GM12878 (cell line): ENCODE data around the gene CHCHD6. TPM values are rescaled to one million over a fixed set of nuclear protein-coding genes. Genes with fewer than 3 reads are reported as not detected.

Experiments used
- ATAC-seq: fragments of 200-7000 bp; cut with Tn5 transposase; 3 replicates; pipeline ENCODE4 v1.9.1; 2020; ENCODE audit warnings: mild to moderate bottlenecking, moderate library complexity
- BruUV-seq: library from RNA; stranded (reverse); fragments of 400-500 nt; replicated peaks from 2 replicates; lab custom pipeline; 2021; lab: Mats Ljungman, UMichigan
- CTCF ChIA-PET: fragments of 300-600 bp; sonication (Branson Sonifier 250); formaldehyde crosslinking; extraction: SDS; loops from one replicate; lab custom pipeline; 2021; ENCODE audit warnings: inconsistent platforms; lab: Yijun Ruan, JAX
- POLR2A ChIA-PET: fragments of 350-600 bp; formaldehyde crosslinking; extraction: SDS; loops from one replicate; lab custom pipeline; 2021; ENCODE audit warnings: inconsistent platforms; lab: Charles Lee
- RAD21 ChIA-PET: fragments of 300-600 bp; sonication (Branson Sonifier 250); formaldehyde crosslinking; loops from one replicate; lab custom pipeline; 2023; ENCODE audit warnings: antibody characterized with exemption; ENCODE audit not compliant: unreplicated experiment; lab: Charles Lee
- SMC1A ChIA-PET: fragments of 300-600 bp; sonication (Branson Sonifier 250); formaldehyde crosslinking; loops from one replicate; lab custom pipeline; 2023; ENCODE audit not compliant: unreplicated experiment, uncharacterized antibody; lab: Charles Lee
- DNase-seq: peaks from one replicate; pipeline ENCODE4 v3.0.0-alpha.2; 2011; ENCODE audit warnings: low read depth, low spot score
- FAIRE-seq: peaks from 3 replicates; lab custom pipeline; 2011; peaks lifted over from hg19 to GRCh38; lab: Jason Lieb, UNC
- H2AFZ ChIP-seq: 2 replicates; pipeline ENCODE4 v1.6.0; 2011; ENCODE audit warnings: low read depth, low read length, control low read depth; ENCODE audit not compliant: control insufficient read depth
- H3K27ac ChIP-seq: 2 replicates; pipeline ENCODE4 v1.5.1; 2011; ENCODE audit warnings: control low read depth; ENCODE audit not compliant: control insufficient read depth, insufficient read depth
- H3K27me3 ChIP-seq, 2 experiments: replicated peaks in 1 of 2; 2 replicates each; pipeline versions ENCODE4 v1.6.0 to v1.6.1; 2011; ENCODE audit warnings: low read length in 1 of 2; ENCODE audit not compliant: control insufficient read depth in 2 of 2, insufficient read depth in 2 of 2
- H3K36me3 ChIP-seq, 2 experiments: 2 replicates each; pipeline ENCODE4 v1.5.1; 2011; ENCODE audit warnings: low read length in 1 of 2; ENCODE audit not compliant: control insufficient read depth in 2 of 2, insufficient read depth in 2 of 2
- H3K4me1 ChIP-seq: 2 replicates; pipeline ENCODE4 v1.6.1; 2011; ENCODE audit warnings: mild to moderate bottlenecking, low read length, moderate library complexity, mixed read lengths; ENCODE audit not compliant: control insufficient read depth, insufficient read depth
- H3K4me2 ChIP-seq: 2 replicates; pipeline ENCODE4 v1.6.0; 2011; ENCODE audit warnings: control low read depth; ENCODE audit not compliant: control insufficient read depth, insufficient read depth
- H3K4me3 ChIP-seq: fragments of 200-600 bp; sonication (generic); 2 replicates; pipeline ENCODE4 v1.5.1; 2016
- H3K79me2 ChIP-seq: 2 replicates; pipeline ENCODE4 v1.6.0; 2011; ENCODE audit warnings: low read length; ENCODE audit not compliant: control insufficient read depth, insufficient read depth
- H3K9ac ChIP-seq: 2 replicates; pipeline ENCODE4 v1.8.0; 2011; ENCODE audit warnings: low read length, control low read depth, mixed read lengths; ENCODE audit not compliant: control insufficient read depth, insufficient read depth
- H3K9me3 ChIP-seq: replicated peaks from 3 replicates; pipeline ENCODE4 v1.5.1; 2011; ENCODE audit warnings: mild to moderate bottlenecking, low read length; ENCODE audit not compliant: control insufficient read depth, insufficient read depth
- H4K20me1 ChIP-seq: 2 replicates; pipeline ENCODE4 v1.6.0; 2011; ENCODE audit not compliant: control insufficient read depth, insufficient read depth
- BHLHE40 ChIP-seq, 2 experiments: fragments of 450-650 bp in 1 of 2; IDR thresholded peaks; 2 replicates each; pipeline ENCODE4 v1.6.1; 2011 to 2017; ENCODE audit warnings: low read depth in 2 of 2, borderline replicate concordance in 1 of 2, improper control_type of control experiment in 1 of 2, low read length in 1 of 2, mild to moderate bottlenecking in 1 of 2
- CBX3 ChIP-seq: fragments of 200-600 bp; sonication (generic); IDR thresholded peaks from 2 replicates; pipeline ENCODE4 v1.6.1; 2016; ENCODE audit warnings: low read depth, borderline replicate concordance
- HCFC1 ChIP-seq: fragments of 150-350 bp; IDR thresholded peaks from 2 replicates; pipeline ENCODE4 v1.6.1; 2014; ENCODE audit warnings: low read length
- IRF4 ChIP-seq: IDR thresholded peaks from 2 replicates; pipeline ENCODE4 v1.6.1; 2011; ENCODE audit warnings: low read depth, low read length
- TAF1 ChIP-seq: IDR thresholded peaks from 2 replicates; pipeline ENCODE4 v1.6.1; 2011; ENCODE audit warnings: mild to moderate bottlenecking, low read depth, low read length, borderline replicate concordance
- ZBTB11 ChIP-seq: fragments of 450-650 bp; formaldehyde crosslinking; IDR thresholded peaks from 2 replicates; pipeline ENCODE4 v1.5.0; 2022; ENCODE audit warnings: mild to moderate bottlenecking, missing genetic modification characterization
- ZNF274 ChIP-seq: IDR thresholded peaks from one replicate; pipeline ENCODE4 v1.8.0; 2011; ENCODE audit not compliant: insufficient read length, insufficient read depth
- ZNF687 ChIP-seq: fragments of 450-650 bp; IDR thresholded peaks from 2 replicates; pipeline ENCODE4 v1.6.1; 2017; ENCODE audit warnings: mild to moderate bottlenecking, moderate library complexity
- WGBS: methylation state at CpG from one replicate; pipeline ENCODE4 v1.1.6; 2016; ENCODE audit warnings: low lambda C conversion rate; ENCODE audit not compliant: insufficient replicate concordance, insufficient coverage; ENCODE audit errors: missing lambda C conversion rate; 5-methylcytosine and 5-hydroxymethylcytosine counted together
- in situ Hi-C: fragments of 300-500 bp; cut with MboI; formaldehyde crosslinking; loops from 9 replicates; pipeline ENCODE4 v1.14.3; 2018; ENCODE audit warnings: mixed read lengths
- intact Hi-C: fragments of 100-400 bp; cut with micrococcal nuclease; formaldehyde crosslinking; loops from one replicate; pipeline ENCODE4 v1.14.2; 2022; ENCODE audit not compliant: unreplicated experiment
- polyA plus RNA-seq, 11 experiments: library from polyadenylated mRNA; depleted of rRNA in 4 of 11; unstranded in 6 of 11; stranded (reverse) in 5 of 11; fragments of >200 nt; fragmentation: Nextera tagmentation in 4 of 11; fragmentation: Illumina TruSeq in 1 of 11; extraction: Ambion mirVana in 4 of 11; extraction: Trizol in 1 of 11; gene quantifications; 1 replicate in 1 of 11; 2 replicates in 10 of 11; pipeline versions ENCODE4 v1.2.1 to v1.2.3, GENCODE V29; 2011 to 2016; ENCODE audit warnings: inconsistent platforms in 2 of 11, missing spikeins in 2 of 11, low read depth in 1 of 11
- total RNA-seq, 4 experiments: library from RNA; depleted of rRNA in 3 of 4; stranded (reverse); fragments of >200 nt in 3 of 4; fragmentation: Illumina TruSeq in 1 of 4; extraction: Trizol in 1 of 4; gene quantifications; 2 replicates each; pipeline versions ENCODE4 v1.2.1 to v1.2.3, GENCODE V29; 2013 to 2021

Gene CHCHD6
- total and polyA plus RNA-seq, 10 of the 15 experiments (the other 5 are each of a cell fraction or from before 2014, with no cell fraction given) = 2.7 to 16.7 (median 12.3) TPM

- DNase-seq = no peak
Observed at GRCh38 chr3:126938520-126939337, 234.7 kb downstream of the CHCHD6 start.

More at GRCh38 chr3:126938520-126939337, 234.7 kb downstream of the CHCHD6 start:
- Histone ChIP-seq H3K4me2 (no peak overlapping the region), H3K9me3 (no peaks in the 10 kb centered on the region), H3K4me1 (no peaks in the 10 kb centered on the region), H4K20me1 (no peaks in the 10 kb centered on the region), H3K27me3 (no peaks in the 10 kb centered on the region), H3K9ac (no peak overlapping the region), H3K27ac (no peak overlapping the region), H2AFZ (no peak overlapping the region), H3K4me3 (no peak overlapping the region), H3K36me3 (no peaks in the 10 kb centered on the region), H3K79me2 (no peaks in the 10 kb centered on the region)
- BruUV-seq = no TSS peak
- WGBS = 83% methylated on average over 8 of the region's 8 CpGs
- TF ChIP-seq HCFC1 (no peak), ZNF274 (no peak), ZNF687 (no peak), ZBTB11 (CRISPR knock-in tag) (no peak), IRF4 (no peak), BHLHE40 (IDR thresholded peaks at IDR 0.05; ENCODE audit: borderline replicate concordance in 1 of 2, low read depth in 2 of 2, low read length in 1 of 2) (no peak), CBX3 (no peak), TAF1 (no peak)
- FAIRE-seq = no peak
- intact Hi-C loops (no loop called here), in situ Hi-C loops (no loop called here)
- ChIA-PET SMC1A (interaction anchor here (1.1 kb wide), 1 partner anchor 186 kb away, joined by 3 read pairs; no protein-coding TSS in a partner anchor), POLR2A (no interaction called here), CTCF (interaction anchor here (0.6 to 2.4 kb wide), 7 partner anchors 10 to 1057 kb away, joined by 3 to 9 read pairs (median 3); no protein-coding TSS in a partner anchor), RAD21 (no interaction called here)
- ATAC-seq = no peak
